Thoracic aorta (tissue), 2 donors: ENCODE measurements around the gene SSH2. TPM values are rescaled to one million over a fixed set of nuclear protein-coding genes. Genes with fewer than 3 reads are reported as not detected.

Experiments used
- ATAC-seq: fragments of 150-250 bp; one replicate; pipeline ENCODE4 v1.8.0; 2017; ENCODE audit warnings: low read depth; ENCODE audit not compliant: insufficient number of reproducible peaks, low FRiP score
- DNase-seq: peaks from one replicate; pipeline ENCODE4 v3.0.0-alpha.2; 2020; ENCODE audit warnings: low spot score
- H3K27ac ChIP-seq, 2 donors: fragments of 200-600 bp; sonication (generic); 1 replicate in 1 of 2; 2 replicates in 1 of 2; pipeline ENCODE4 v1.5.1; 2016; ENCODE audit warnings: mild to moderate bottlenecking in 2 of 2, moderate library complexity in 2 of 2
- H3K27me3 ChIP-seq: fragments of 200-600 bp; sonication (generic); replicated peaks from 2 replicates; pipeline ENCODE4 v1.6.0; 2016; ENCODE audit warnings: mild to moderate bottlenecking; ENCODE audit not compliant: insufficient read depth
- H3K36me3 ChIP-seq: fragments of 200-600 bp; sonication (generic); one replicate; pipeline ENCODE4 v1.5.1; 2016
- H3K4me1 ChIP-seq, 2 donors: fragments of 200-600 bp; sonication (generic); 1 replicate in 1 of 2; 2 replicates in 1 of 2; pipeline versions ENCODE4 v1.5.1 to v1.6.0; 2016; ENCODE audit warnings: low read depth in 2 of 2, mild to moderate bottlenecking in 1 of 2; ENCODE audit not compliant: control insufficient read depth in 1 of 2
- H3K4me3 ChIP-seq: fragments of 200-600 bp; sonication (generic); 2 replicates; pipeline ENCODE4 v1.5.1; 2016; ENCODE audit warnings: mild to moderate bottlenecking
- H3K9me3 ChIP-seq: fragments of 200-600 bp; sonication (generic); 2 replicates; pipeline ENCODE4 v1.5.1; 2016
- total RNA-seq, 2 donors: library from RNA; depleted of rRNA; stranded (reverse); fragments of >200 nt; gene quantifications; one replicate each; pipeline versions ENCODE4 v1.1.0 to v1.2.3, GENCODE V29; 2016
- TF ChIP-seq, protein P1 (sequence below): fragments of 200-600 bp; sonication (generic); IDR thresholded peaks from one replicate; pipeline ENCODE4 v1.5.1; 2019; ENCODE audit warnings: antibody characterized with exemption

The SSH2 gene
- total RNA-seq, 2 donors from 2014 or later = 31.5 to 33.2 TPM

DNA sequence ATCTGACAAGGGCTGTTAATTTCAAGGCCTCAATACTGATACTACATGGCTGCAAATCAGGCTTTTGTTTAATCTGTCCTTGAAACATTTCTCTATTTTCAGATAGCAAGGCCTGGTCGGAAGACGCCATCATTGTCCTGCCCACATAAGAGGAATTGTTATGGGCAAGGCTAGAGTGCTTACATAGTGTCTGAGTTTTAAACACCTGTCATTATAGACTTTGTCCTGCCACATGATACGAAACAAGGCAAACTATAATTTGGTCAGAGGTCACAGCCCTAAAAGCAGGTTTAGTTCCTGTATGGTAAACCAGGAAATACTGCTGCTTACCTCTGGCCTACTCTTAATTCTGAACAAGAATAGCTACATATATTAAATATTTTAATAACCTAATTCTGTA lies 104.4 kb downstream of the SSH2 start:
- Histone ChIP-seq H3K36me3 (no peaks in the 10 kb centered on the region), H3K27ac (no peak overlapping the region), H3K4me1 (no peaks in the 10 kb centered on the region), H3K9me3 (no peaks in the 10 kb centered on the region), H3K4me3 (no peak overlapping the region), H3K27me3 (no peaks in the 10 kb centered on the region)
- ATAC-seq = no peak
- DNase-seq = no peak
- TF ChIP-seq, protein P1, sequence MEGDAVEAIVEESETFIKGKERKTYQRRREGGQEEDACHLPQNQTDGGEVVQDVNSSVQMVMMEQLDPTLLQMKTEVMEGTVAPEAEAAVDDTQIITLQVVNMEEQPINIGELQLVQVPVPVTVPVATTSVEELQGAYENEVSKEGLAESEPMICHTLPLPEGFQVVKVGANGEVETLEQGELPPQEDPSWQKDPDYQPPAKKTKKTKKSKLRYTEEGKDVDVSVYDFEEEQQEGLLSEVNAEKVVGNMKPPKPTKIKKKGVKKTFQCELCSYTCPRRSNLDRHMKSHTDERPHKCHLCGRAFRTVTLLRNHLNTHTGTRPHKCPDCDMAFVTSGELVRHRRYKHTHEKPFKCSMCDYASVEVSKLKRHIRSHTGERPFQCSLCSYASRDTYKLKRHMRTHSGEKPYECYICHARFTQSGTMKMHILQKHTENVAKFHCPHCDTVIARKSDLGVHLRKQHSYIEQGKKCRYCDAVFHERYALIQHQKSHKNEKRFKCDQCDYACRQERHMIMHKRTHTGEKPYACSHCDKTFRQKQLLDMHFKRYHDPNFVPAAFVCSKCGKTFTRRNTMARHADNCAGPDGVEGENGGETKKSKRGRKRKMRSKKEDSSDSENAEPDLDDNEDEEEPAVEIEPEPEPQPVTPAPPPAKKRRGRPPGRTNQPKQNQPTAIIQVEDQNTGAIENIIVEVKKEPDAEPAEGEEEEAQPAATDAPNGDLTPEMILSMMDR = no peak

DNA sequence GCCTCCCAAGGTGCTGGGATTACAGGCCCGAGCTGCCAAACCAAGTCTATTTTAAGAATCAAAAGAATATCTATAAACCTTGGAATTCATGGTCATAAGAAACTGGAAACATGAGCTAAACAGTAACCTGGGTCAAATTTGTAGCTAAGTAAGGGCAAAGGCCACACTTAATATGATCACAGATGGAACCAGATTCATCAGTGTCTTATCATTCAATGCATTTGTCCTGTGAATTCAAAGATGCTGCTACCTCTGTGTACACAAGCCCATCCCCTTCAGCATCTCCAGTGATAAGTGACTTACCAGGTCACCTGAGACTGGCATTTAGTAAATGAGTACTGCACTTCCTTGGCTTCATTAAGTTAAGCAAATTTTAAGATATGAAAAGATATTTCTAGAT lies 108.1 kb downstream of the SSH2 start:
- no peaks in the 10 kb centered on the region for H3K27me3 ChIP-seq
- ATAC-seq (no peak), DNase-seq (no peak)
- H3K4me1 ChIP-seq = no peaks in the 10 kb centered on the region
- H3K27ac ChIP-seq = no peak overlapping the region
- no peaks in the 10 kb centered on the region for H3K36me3 ChIP-seq
- H3K4me3 ChIP-seq = no peak overlapping the region
- H3K9me3 ChIP-seq = no peaks in the 10 kb centered on the region
- TF ChIP-seq, protein P1 = no peak

DNA sequence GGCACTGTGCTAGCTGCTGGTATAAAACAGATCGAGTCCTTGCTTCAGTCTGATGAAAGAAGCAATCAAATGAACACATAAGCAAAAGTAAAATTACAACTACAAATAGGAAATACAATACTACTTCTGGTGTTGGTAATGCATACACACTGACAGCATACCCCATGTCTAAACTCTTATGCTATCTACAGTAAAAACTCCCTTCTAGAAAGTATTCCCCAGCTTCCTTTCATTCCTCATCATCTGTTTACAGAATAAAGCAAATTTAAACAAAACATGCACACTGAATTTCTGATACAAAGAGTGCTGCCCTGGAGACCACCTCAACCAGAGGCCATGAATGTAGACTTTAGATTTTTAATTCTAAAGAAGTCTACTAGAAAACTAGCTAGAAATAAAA lies 109.6 kb downstream of the SSH2 start:
- no peak for ATAC-seq
- TF ChIP-seq, protein P1 = no peak
- Histone ChIP-seq H3K9me3 (no peaks in the 10 kb centered on the region), H3K4me1 (no peaks in the 10 kb centered on the region), H3K4me3 (no peak overlapping the region), H3K27ac (no peak overlapping the region), H3K36me3 (no peaks in the 10 kb centered on the region), H3K27me3 (no peaks in the 10 kb centered on the region)
- DNase-seq = no peak

DNA sequence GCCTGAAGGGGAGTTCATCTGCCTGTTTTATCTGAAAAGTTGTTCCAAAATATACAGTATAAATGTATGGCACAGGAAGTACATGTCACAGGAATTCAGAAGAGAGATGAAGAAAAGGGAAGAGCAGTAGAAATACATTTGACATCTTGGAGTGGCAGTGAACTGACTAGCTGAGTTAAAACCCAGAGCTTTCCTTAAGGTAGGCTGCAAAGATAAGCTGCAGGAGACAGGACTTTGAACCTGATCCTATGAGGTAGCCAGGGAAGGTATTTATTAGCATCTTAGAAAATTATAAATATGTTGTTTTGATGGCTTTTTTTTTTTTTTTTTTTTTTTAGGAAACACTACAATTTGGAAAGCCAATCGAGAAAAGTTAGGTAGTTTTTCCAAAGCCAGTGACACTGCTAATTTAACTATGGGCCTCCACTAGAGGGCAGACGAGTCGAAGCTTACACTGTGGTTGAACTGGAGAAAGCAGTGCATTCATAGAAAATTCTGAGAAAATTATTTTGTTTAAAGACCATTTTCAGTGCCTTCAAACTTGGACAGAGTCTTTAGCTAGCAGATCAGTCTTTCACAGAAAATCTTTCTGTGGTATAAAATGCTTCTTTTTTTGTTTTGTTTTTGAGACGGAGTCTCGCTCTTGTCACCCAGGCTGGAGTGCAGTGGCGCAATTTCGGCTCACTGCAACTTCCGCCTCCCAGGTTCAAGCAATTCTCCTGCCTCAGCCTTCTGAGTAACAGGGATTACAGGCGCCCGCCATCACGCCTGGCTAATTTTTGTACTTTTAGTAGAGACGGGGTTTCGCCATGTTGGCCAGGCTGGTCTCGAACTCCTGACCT lies 122.3 kb downstream of the SSH2 start:
- Histone ChIP-seq H3K36me3 (no peaks in the 10 kb centered on the region), H3K27ac (no peak overlapping the region), H3K9me3 (no peaks in the 10 kb centered on the region), H3K27me3 (no peaks in the 10 kb centered on the region), H3K4me1 (no peaks in the 10 kb centered on the region), H3K4me3 (no peak overlapping the region)
- ATAC-seq = peak; percentile 60
- no peak for DNase-seq
- TF ChIP-seq, protein P1 = peak; percentile 62

DNA sequence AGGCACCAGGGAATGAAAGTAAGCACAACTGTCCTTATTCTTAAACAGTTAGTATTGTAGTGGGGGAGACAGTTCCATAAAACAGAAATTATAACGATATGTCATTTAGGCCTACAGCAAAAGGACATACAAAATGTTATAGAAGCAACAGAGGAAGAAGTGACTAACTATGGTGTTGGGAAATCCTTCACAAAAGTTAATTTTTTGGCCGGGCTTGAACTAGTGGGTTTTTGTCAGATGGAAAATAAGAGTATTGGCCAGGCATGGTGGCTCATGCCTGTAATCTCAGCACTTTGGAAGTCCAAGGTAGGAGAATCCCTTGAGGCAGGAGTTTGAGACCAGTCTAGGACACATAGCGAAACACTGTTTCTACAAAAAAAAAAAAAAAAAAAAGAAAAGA lies 127.8 kb downstream of the SSH2 start:
- Histone ChIP-seq H3K27ac (no peak overlapping the region), H3K27me3 (no peaks in the 10 kb centered on the region), H3K9me3 (no peaks in the 10 kb centered on the region), H3K36me3 (no peaks in the 10 kb centered on the region), H3K4me1 (no peaks in the 10 kb centered on the region), H3K4me3 (no peak overlapping the region)
- DNase-seq (no peak), ATAC-seq (no peak)
- TF ChIP-seq, protein P1 = no peak
